Hematopoietic multipotent progenitor cell treated with erythropoietin and hydrocortisone succinate and interleukin-3 and kit ligand, for 6 days (in vitro differentiated cells): ENCODE data around the gene SV2B.

Source experiments
- DNase-seq: peaks from one replicate; pipeline ENCODE4 v3.0.0-alpha.2; 2015

The SV2B gene

GRCh38 chr15:91196768-91197167, 96.7 kb downstream of the SV2B start:
- DNase-seq = no peak

GRCh38 chr15:91199511-91199910, 99.5 kb downstream of the SV2B start:
- DNase-seq = no peak

GRCh38 chr15:91200101-91200754, 100.2 kb downstream of the SV2B start:
- DNase-seq = no peak

- no peak for DNase-seq
Measured at GRCh38 chr15:91202510-91203102, 102.5 kb downstream of the SV2B start.

GRCh38 chr15:91203619-91204203, 103.7 kb downstream of the SV2B start:
- DNase-seq = no peak

GRCh38 chr15:91208371-91208770, 108.3 kb downstream of the SV2B start:
- no peak for DNase-seq

GRCh38 chr15:91209318-91209717, 109.3 kb downstream of the SV2B start:
- DNase-seq = no peak

GRCh38 chr15:91209726-91210125, 109.7 kb downstream of the SV2B start:
- DNase-seq = peak; percentile 29

- DNase-seq = no peak
Measured at GRCh38 chr15:91214675-91215590, 114.9 kb downstream of the SV2B start.

- no peak for DNase-seq
Measured at GRCh38 chr15:91216000-91216399, 115.9 kb downstream of the SV2B start.

- no peak for DNase-seq
Measured at GRCh38 chr15:91219206-91219605, 119.1 kb downstream of the SV2B start.

- no peak for DNase-seq
Measured at GRCh38 chr15:91222052-91222451, 122.0 kb downstream of the SV2B start.

GRCh38 chr15:91223863-91224262, 123.8 kb downstream of the SV2B start:
- no peak for DNase-seq

GRCh38 chr15:91224755-91225380, 124.8 kb downstream of the SV2B start:
- DNase-seq = peak; percentile 57

- no peak for DNase-seq
Measured at GRCh38 chr15:91225741-91226140, 125.7 kb downstream of the SV2B start.

GRCh38 chr15:91227117-91227516, 127.1 kb downstream of the SV2B start:
- no peak for DNase-seq

- DNase-seq = no peak
Measured at GRCh38 chr15:91227766-91228165, 127.7 kb downstream of the SV2B start.

- no peak for DNase-seq
Measured at GRCh38 chr15:91228383-91228782, 128.3 kb downstream of the SV2B start.

- DNase-seq = no peak
Measured at GRCh38 chr15:91228890-91229289, 128.8 kb downstream of the SV2B start.

- no peak for DNase-seq
Measured at GRCh38 chr15:91231703-91232102, 131.6 kb downstream of the SV2B start.

- no peak for DNase-seq
Measured at GRCh38 chr15:91234759-91235158, 134.7 kb downstream of the SV2B start.

- no peak for DNase-seq
Measured at GRCh38 chr15:91235376-91235775, 135.3 kb downstream of the SV2B start.

GRCh38 chr15:91237445-91237844, 137.4 kb downstream of the SV2B start:
- DNase-seq = no peak
